SH-SY5Y (cell line): ENCODE results near the gene IFITM2.

Experiments used
- GATA2 ChIP-seq: IDR thresholded peaks from 2 replicates; pipeline ENCODE4 v1.6.1; 2011; ENCODE audit warnings: mild to moderate bottlenecking, low read depth, low read length
- GATA3 ChIP-seq: IDR thresholded peaks from 2 replicates; pipeline ENCODE4 v1.6.1; 2011; ENCODE audit warnings: low read depth, mild to moderate bottlenecking, low read length, moderate library complexity

DNA sequence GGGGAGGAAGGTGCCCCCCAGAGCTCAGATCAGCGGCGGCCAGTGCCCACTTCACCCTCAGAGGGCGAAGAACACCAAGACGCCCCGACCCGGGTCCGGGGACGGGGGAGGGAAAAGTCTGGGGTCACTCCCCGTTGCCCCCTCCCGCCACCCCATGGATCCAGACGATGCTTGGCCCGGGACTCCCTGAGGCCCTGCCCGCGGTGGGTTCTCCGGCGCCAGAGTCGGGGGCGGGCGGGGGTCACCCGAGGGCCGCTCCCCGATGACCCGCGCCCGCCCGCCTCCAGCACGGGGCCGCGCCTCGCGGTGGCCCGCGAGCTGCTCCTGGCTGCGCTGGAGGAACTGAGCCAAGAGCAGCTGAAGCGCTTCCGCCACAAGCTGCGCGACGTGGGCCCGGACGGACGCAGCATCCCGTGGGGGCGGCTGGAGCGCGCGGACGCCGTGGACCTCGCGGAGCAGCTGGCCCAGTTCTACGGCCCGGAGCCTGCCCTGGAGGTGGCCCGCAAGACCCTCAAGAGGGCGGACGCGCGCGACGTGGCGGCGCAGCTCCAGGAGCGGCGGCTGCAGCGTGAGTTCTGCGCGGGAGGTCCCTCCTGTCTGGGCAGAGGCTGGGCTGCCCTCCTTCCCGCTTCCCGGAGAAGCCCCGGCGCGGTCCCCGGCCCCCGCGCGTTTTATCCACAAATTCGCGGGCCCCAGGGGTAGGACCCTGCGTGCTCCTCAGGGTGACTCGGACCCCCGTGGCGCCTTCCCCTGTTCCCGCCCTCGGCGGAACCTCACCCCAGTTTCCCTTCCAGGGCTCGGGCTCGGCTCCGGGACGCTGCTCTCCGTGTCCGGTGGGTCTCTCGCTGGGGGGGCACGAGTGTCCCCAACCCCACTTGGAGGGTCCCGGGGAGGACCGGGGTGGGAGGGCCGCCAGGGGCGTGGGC lies 28.3 kb upstream of the IFITM2 start:
- TF ChIP-seq GATA2: no peak
- TF ChIP-seq GATA3: no peak
